HG03066 (cell line): Measurements from ENCODE around the gene ZBTB46.

ENCODE experiments used
- ATAC-seq: cut with Tn5 transposase; IDR thresholded peaks from one replicate; pipeline ENCODE4 v1.9.1; 2021; ENCODE audit warnings: low read depth; ENCODE audit not compliant: unreplicated experiment

ZBTB46 gene

DNA sequence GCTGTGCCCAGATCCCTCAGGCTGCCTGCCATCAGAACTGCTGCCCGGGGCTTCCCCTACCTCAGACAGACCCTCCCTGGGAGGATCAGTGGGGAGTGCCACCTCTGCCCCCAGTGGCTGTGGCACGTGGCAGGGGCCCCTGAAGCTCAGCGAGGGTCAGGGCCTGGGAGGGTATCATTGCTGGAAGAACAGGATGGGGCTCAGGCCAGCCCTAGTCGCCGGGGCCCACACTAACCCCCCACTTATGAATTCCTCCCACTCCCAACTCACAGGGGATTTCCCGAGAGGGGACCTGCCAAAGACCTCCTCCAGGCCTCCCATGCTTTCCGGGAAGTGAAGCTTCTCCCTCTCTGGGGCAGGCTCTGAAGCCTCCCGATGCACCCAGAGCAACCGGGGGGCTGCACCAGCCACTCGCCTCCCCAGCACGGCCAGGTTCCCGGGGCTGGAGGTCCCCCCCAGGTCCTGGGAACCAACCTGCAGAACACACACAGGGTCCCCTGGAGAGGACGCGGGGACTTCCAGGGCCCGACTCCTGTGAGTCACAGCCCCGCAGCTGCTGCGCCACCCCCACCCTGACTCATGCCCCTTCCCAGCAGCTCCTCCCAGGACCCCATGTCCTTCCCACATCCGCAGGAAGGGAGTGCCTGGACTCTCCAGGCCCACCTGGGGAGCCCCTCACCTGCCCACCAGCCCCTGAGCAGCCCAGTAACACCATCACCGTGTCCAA is 132.2 kb downstream of the ZBTB46 start:
- no peak for ATAC-seq

DNA sequence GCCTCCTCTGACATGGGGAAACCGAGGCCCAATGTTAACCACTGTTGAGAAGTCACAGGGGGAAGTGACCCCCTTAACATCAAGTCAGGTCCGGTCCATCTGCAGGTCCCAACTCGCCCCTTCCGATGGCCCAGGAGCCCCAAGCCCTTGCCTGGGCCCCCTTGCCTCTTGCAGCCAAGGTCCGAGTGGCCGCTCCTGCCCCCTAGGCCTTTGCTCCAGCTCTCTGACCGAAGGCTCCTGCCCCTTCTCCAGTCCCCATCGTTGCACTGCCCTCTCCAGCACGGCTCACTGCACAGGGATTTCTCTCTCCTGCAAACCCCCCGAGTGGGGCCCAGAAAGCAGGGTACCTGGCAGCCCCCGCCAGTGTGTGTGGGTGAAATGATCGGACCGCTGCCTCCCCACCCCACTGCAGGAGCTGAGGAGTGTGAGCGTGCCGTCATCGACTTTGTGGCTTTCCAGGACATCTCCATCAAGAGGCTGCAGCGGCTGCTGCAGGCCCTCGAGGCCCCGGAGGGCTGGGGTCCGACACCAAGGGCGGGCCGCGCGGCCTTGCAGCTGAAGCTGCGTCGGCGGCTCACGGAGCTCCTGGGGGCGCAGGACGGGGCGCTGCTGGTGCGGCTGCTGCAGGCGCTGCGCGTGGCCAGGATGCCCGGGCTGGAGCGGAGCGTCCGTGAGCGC is 133.1 kb downstream of the ZBTB46 start:
- ATAC-seq = no peak

DNA sequence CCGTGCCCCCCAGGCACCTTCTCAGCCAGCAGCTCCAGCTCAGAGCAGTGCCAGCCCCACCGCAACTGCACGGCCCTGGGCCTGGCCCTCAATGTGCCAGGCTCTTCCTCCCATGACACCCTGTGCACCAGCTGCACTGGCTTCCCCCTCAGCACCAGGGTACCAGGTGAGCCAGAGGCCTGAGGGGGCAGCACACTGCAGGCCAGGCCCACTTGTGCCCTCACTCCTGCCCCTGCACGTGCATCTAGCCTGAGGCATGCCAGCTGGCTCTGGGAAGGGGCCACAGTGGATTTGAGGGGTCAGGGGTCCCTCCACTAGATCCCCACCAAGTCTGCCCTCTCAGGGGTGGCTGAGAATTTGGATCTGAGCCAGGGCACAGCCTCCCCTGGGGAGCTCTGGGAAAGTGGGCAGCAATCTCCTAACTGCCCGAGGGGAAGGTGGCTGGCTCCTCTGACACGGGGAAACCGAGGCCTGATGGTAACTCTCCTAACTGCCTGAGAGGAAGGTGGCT is 133.7 kb downstream of the ZBTB46 start:
- no peak for ATAC-seq

DNA sequence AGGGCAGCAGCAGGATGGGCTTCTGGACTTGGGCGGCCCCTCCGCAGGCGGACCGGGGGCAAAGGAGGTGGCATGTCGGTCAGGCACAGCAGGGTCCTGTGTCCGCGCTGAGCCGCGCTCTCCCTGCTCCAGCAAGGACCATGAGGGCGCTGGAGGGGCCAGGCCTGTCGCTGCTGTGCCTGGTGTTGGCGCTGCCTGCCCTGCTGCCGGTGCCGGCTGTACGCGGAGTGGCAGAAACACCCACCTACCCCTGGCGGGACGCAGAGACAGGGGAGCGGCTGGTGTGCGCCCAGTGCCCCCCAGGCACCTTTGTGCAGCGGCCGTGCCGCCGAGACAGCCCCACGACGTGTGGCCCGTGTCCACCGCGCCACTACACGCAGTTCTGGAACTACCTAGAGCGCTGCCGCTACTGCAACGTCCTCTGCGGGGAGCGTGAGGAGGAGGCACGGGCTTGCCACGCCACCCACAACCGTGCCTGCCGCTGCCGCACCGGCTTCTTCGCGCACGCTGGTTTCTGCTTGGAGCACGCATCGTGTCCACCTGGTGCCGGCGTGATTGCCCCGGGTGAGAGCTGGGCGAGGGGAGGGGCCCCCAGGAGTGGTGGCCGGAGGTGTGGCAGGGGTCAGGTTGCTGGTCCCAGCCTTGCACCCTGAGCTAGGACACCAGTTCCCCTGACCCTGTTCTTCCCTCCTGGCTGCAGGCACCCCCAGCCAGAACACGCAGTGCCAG is 134.3 kb downstream of the ZBTB46 start, which contains the start of gene TNFRSF6B:
Gene TNFRSF6B (plus strand): TSS at position 25 of the 729 bp plus-strand sequence. CDS start 116 bp downstream, at position 141.
- no peak for ATAC-seq

DNA sequence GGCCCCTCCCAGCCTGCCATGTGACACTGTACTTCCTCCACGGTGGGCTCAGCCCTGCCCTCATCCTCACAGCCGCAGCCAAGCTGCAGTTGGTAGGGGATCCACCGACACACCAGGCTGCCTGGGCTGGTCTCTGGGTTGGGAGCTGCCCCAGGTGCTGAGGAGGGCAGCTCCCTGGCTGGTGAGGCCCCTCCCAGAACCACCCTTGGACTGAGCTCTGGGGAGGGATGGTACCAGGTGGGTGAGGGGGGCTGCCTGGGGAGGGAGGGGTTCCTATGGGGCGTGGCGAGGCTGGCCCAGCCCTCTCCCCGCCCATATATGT is 134.8 kb downstream of the ZBTB46 start:
- ATAC-seq = no peak

DNA sequence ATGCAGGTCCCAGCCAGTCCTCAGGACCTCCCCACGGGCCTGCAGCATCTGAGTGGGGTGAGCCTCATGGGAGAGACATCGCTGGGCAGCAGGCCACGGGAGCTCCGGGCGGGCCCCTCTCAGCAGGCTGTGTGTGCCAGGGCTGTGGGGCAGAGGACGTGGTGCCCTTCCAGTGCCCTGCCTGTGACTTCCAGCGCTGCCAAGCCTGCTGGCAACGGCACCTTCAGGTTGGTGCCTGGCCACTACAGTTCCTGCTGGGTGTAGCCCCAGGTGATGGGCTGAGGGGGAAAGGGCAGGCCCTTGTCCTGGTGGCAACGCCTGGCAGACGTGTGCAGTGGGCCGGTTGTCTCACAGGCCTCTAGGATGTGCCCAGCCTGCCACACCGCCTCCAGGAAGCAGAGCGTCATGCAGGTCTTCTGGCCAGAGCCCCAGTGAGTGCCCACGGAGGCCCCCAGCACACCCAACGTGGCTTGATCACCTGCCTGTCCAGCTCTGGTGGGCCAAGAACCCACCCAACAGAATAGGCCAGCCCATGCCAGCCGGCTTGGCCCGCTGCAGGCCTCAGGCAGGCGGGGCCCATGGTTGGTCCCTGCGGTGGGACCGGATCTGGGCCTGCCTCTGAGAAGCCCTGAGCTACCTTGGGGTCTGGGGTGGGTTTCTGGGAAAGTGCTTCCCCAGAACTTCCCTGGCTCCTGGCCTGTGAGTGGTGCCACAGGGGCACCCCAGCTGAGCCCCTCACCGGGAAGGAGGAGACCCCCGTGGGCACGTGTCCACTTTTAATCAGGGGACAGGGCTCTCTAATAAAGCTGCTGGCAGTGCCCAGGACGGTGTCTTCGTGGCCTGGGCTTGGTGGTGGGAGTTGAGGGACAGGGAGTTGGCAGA is 135.4 kb downstream of the ZBTB46 start:
- ATAC-seq = no peak

DNA sequence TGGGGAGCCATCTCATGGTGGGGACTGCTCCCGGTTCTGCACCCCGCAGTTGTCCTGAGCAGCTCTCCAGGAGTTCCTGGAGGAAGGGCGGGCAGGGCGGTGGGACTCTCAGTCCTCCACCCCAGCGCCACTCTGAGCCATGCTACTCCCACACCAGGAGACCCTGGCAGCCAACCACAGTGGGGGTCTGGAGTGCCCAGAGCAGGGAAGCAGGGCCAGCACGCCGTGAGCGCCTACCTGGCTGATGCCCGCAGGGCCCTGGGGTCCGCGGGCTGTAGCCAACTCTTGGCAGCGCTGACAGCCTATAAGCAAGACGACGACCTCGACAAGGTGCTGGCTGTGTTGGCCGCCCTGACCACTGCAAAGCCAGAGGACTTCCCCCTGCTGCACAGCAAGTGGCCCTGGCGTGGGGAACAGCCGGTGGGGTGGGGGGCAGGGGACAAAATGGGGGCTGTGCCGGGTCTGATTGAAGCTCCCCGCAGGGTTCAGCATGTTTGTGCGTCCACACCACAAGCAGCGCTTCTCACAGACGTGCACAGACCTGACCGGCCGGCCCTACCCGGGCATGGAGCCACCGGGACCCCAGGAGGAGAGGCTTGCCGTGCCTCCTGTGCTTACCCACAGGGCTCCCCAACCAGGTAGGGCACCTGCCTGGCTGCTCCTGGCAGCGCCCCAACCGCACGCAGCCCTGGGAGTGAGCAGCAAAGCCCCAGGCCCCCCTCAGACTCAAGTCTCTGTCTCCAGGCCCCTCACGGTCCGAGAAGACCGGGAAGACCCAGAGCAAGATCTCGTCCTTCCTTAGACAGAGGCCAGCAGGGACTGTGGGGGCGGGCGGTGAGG is 136.3 kb downstream of the ZBTB46 start:
- ATAC-seq = no peak

DNA sequence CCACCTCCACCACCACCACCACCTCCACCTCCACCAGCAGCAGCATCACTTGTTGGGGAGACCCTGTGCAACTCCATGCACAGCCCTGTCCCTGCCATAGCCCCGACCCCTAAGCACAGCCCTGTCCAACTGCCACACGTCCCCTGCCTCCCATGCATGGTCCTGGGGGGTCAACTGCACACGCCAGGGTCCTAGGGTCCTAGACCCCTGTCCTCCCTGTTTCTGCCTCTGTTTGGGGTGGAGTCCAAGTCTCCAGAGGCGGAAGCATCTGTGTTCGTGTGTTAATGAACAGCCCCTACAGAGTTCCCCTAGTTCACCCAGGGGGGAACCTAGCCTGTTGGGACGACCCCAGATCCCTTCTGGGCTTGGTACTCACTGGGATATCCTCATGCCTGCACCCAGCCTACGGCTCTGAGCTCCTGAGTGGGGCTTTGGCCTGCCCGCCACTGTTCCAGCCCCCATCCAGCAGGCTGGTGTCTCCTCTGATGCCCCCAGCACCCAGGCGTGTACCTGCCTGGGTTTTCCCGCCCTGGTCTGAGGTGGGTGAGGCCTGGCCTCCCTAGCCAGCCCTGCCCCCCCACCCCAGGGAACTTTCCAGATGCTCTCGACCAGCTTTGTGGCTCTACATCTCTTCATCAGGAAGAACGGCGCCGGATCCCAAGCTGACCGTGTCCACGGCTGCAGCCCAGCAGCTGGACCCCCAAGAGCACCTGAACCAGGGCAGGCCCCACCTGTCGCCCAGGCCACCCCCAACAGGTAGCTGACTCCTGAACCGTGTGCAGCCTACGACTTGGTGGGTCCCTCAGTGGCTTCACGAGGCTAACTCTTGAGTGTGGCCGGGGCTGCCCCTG is 137.1 kb downstream of the ZBTB46 start:
- no peak for ATAC-seq
